Stimulated activated CD4-positive, alpha-beta T cell treated with anti-CD3 and anti-CD28 coated beads, Interleukin-1b, Interleukin-23, amount 100 ng/mL, for 48 hours (primary cell): Measurements from ENCODE around the gene SPANXA1.
"Not testable (repeated sequence)": the region's sequence is repeated elsewhere in the genome, so short reads cannot be mapped to it uniquely, and the experiment has no call there.

ENCODE experiments used
- DNase-seq: peaks from one replicate; pipeline ENCODE4 v3.0.0-alpha.2; 2020

Gene SPANXA1

GRCh38 chrX:141584638-141585037, at the start of gene SPANXA1:
TSS of gene SPANXA1 (minus strand) at chrX:141584738. CDS start at chrX:141584678, 60 bp downstream.
- DNase-seq = not testable (repeated sequence)

GRCh38 chrX:141632124-141632523, 47.6 kb upstream of the SPANXA1 start:
- DNase-seq = no peak

- no peak for DNase-seq
Observed at GRCh38 chrX:141619336-141619735, 34.8 kb upstream of the SPANXA1 start.

- DNase-seq = no peak
Observed at GRCh38 chrX:141609111-141609510, 24.6 kb upstream of the SPANXA1 start.

GRCh38 chrX:141589408-141589807, 4.9 kb upstream of the SPANXA1 start, which contains the start of gene SPANXA2:
TSS of gene SPANXA2 (plus strand) at chrX:141589708. CDS start at chrX:141589768, 60 bp downstream.
- DNase-seq = not testable (repeated sequence)

GRCh38 chrX:141542551-141542950, 42.0 kb downstream of the SPANXA1 start:
- not testable (repeated sequence) for DNase-seq
